ENCODE results near the gene NDUFAF8. TPM values are rescaled to one million over a fixed set of nuclear protein-coding genes. Genes with fewer than 3 reads are reported as not detected.
A peak's percentile ranks its signal among the peaks of the same experiment; 100 is the strongest.

NDUFAF8 gene
- total RNA-seq, 2 experiments from 2014 or later: 31.0 to 57.9 TPM

GRCh38 chr17:81236784-81237183 is 2.3 kb upstream of the NDUFAF8 start:
- DNase-seq (no peak), ATAC-seq (no peak)
- Mint-ChIP-seq H3K27me3 (no peaks in the 10 kb centered on the region), H3K36me3 (ENCODE audit: low read depth) (peaks cover 17% of the 10 kb centered on the region), H3K27ac (no peak overlapping the region), H3K9me3 (ENCODE audit: low read depth) (no peaks in the 10 kb centered on the region), H3K4me3 (no peak overlapping the region), H3K4me1 (peaks cover 22% of the 10 kb centered on the region)
- intact Hi-C loops (cut with DNase I, micrococcal nuclease): no loop called here
- ChIA-PET CTCF (no interaction called here), POLR2A (interaction anchor here (0.7 kb wide), 1 partner anchor 251 kb away, joined by 3 read pairs; no protein-coding TSS in a partner anchor)

DNA sequence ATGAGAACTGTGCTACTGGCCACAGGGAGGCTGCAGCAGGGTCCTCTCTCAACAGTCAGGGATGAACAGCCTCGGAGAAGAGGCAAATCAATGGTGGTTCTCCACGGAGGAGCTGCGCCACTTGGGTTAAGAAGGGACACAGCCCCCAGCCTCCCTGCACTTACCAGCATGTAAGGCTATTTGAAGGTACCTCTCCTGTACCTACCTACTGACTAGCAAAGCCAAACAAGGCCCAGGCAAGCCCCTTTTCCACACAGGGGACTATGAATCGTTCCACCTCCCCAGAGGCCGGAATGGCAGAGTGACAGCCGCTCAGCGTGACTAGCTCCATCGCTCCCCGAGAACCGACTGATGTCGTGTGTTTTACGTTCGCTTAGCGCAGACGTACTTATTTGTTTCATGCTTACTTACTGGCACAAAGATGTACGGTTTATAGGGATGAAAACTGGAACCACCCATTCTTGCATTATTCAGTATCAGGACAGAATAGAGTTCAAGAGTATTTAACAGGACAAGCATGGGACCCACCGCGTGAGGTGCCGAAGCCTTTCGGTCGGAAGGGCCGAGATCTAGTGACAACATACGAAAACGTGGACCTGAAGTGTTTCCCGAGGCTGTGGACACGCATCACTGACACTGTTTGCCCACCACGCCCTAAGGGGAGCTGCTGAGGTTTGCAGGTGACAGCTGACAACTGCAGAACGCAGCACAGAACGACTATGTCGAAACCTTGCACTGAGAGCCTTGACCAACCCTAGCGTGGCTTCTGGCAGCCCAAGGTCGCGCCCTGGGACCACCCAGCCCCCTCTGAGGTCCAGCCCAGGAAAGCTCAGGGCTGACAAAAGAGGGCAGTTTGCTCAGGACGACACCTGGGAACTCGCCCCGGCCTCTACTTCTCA is 1.3 kb upstream of the NDUFAF8 start:
- no peak for ATAC-seq
- Mint-ChIP-seq H3K9me3 (ENCODE audit: low read depth) (no peaks in the 10 kb centered on the region), H3K4me3 (peak overlapping the region; percentile 93), H3K36me3 (ENCODE audit: low read depth) (peaks cover 21% of the 10 kb centered on the region), H3K27ac (no peak overlapping the region), H3K4me1 (peaks cover 25% of the 10 kb centered on the region), H3K27me3 (no peaks in the 10 kb centered on the region)
- CTCF ChIA-PET: interaction anchor here (0.7 to 1.7 kb wide), 4 partner anchors 11 to 233 kb away, joined by 3 to 7 read pairs (median 3); partner anchors contain the start of gene CEP131
- POLR2A ChIA-PET: interaction anchor here (0.6 to 1.6 kb wide), 2 partner anchors 13 to 15 kb away, joined by 7 to 8 read pairs; partner anchors contain the start of gene CEP131
- no peak for DNase-seq
- intact Hi-C loops (cut with DNase I, micrococcal nuclease): loop anchor here in 1 of 2 experiments (2.0 kb wide), 2 partner anchors 143 to 623 kb away; partner anchors contain the start of gene P4HB

- H3K27ac Mint-ChIP-seq: no peak overlapping the region
- ATAC-seq (no peak), DNase-seq (no peak)
- no peaks in the 10 kb centered on the region for H3K27me3 Mint-ChIP-seq
- peak overlapping the region; percentile 93 for H3K4me3 Mint-ChIP-seq
- H3K9me3 Mint-ChIP-seq (ENCODE audit: low read depth): no peaks in the 10 kb centered on the region
- intact Hi-C loops (cut with DNase I, micrococcal nuclease): loop anchor here in 1 of 2 experiments (2.0 kb wide), 2 partner anchors 144 to 622 kb away; partner anchors contain the start of gene P4HB
- CTCF ChIA-PET: interaction anchor here (0.6 to 1.7 kb wide), 6 partner anchors 8 to 234 kb away, joined by 3 to 7 read pairs (median 3); partner anchors contain the start of gene CEP131
- POLR2A ChIA-PET: interaction anchor here (0.6 to 1.6 kb wide), 6 partner anchors 14 to 314 kb away, joined by 3 to 8 read pairs (median 4); partner anchors contain the start of genes ACTG1, CEP131 and FAAP100
- peaks cover 25% of the 10 kb centered on the region for H3K4me1 Mint-ChIP-seq
- peaks cover 21% of the 10 kb centered on the region for H3K36me3 Mint-ChIP-seq (ENCODE audit: low read depth)
Measured at GRCh38 chr17:81238490-81238814, 666 bp upstream of the NDUFAF8 start.

GRCh38 chr17:81239714-81240555 is 817 bp downstream of the NDUFAF8 start:
- H3K4me1 Mint-ChIP-seq: peaks cover 25% of the 10 kb centered on the region
- ATAC-seq (no peak), DNase-seq (peak; percentile 71)
- peak overlapping the region; percentile 96 for H3K27ac Mint-ChIP-seq
- peaks cover 21% of the 10 kb centered on the region for H3K36me3 Mint-ChIP-seq (ENCODE audit: low read depth)
- intact Hi-C loops (cut with DNase I, micrococcal nuclease): loop anchor here (1.0 to 10.0 kb wide), 15 partner anchors 17 to 825 kb away; partner anchors contain the start of genes ACTG1 (in 1 of the 2), CHMP6 (in 1 of the 2), ENDOV (in 1 of the 2) and FAAP100 (in 1 of the 2)
- no peaks in the 10 kb centered on the region for H3K9me3 Mint-ChIP-seq (ENCODE audit: low read depth)
- no peaks in the 10 kb centered on the region for H3K27me3 Mint-ChIP-seq
- peak overlapping the region; percentile 93 for H3K4me3 Mint-ChIP-seq
- ChIA-PET POLR2A (interaction anchor here (1.6 kb wide), 1 partner anchor 17 kb away, joined by 8 read pairs; the partner anchor contains the start of gene CEP131), CTCF (interaction anchor here (0.6 to 1.7 kb wide), 5 partner anchors 10 to 256 kb away, joined by 3 to 7 read pairs (median 3); partner anchors contain the start of gene CEP131)

DNA sequence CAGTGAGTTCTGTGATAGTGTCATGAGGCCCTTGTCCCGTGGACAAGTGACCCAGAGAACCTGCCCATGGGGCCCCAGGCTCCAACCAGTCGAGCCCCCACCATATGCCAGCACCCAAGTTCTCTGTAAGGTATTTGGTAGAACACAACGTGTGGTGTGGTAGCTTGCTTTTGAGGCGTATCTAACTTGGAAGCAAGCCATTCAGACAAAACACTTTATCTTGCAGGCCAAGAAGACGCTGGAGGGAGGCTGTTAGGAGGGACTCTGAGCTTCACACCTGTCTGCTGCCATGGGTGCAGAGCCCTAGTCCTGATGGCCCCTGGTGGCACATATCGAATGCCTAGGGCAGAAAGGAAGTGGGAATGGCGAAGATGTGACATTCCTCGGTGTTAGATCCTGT is 1.6 kb downstream of the NDUFAF8 start:
- DNase-seq (no peak), ATAC-seq (no peak)
- ChIA-PET CTCF (interaction anchor here (0.9 to 1.7 kb wide), 2 partner anchors 11 to 98 kb away, joined by 3 to 6 read pairs; no protein-coding TSS in a partner anchor), POLR2A (no interaction called here)
- Mint-ChIP-seq H3K36me3 (ENCODE audit: low read depth) (peaks cover 21% of the 10 kb centered on the region), H3K4me1 (peaks cover 25% of the 10 kb centered on the region), H3K27ac (peak overlapping the region; percentile 96), H3K4me3 (peak overlapping the region; percentile 93), H3K9me3 (ENCODE audit: low read depth) (no peaks in the 10 kb centered on the region), H3K27me3 (no peaks in the 10 kb centered on the region)
- intact Hi-C loops (cut with DNase I, micrococcal nuclease): loop anchor here (1.0 to 10.0 kb wide), 5 partner anchors 98 to 216 kb away; no protein-coding TSS in a partner anchor

GRCh38 chr17:81241203-81241602 is 2.1 kb downstream of the NDUFAF8 start:
- no peak for DNase-seq
- CTCF ChIA-PET: no interaction called here
- Mint-ChIP-seq H3K4me1 (peaks cover 25% of the 10 kb centered on the region), H3K4me3 (peak overlapping the region; percentile 93), H3K27ac (no peak overlapping the region), H3K9me3 (ENCODE audit: low read depth) (no peaks in the 10 kb centered on the region), H3K27me3 (no peaks in the 10 kb centered on the region), H3K36me3 (ENCODE audit: low read depth) (peaks cover 21% of the 10 kb centered on the region)
- intact Hi-C loops (cut with DNase I, micrococcal nuclease): loop anchor here (1.0 to 10.0 kb wide), 5 partner anchors 98 to 217 kb away; no protein-coding TSS in a partner anchor
- POLR2A ChIA-PET: no interaction called here
- no peak for ATAC-seq

DNA sequence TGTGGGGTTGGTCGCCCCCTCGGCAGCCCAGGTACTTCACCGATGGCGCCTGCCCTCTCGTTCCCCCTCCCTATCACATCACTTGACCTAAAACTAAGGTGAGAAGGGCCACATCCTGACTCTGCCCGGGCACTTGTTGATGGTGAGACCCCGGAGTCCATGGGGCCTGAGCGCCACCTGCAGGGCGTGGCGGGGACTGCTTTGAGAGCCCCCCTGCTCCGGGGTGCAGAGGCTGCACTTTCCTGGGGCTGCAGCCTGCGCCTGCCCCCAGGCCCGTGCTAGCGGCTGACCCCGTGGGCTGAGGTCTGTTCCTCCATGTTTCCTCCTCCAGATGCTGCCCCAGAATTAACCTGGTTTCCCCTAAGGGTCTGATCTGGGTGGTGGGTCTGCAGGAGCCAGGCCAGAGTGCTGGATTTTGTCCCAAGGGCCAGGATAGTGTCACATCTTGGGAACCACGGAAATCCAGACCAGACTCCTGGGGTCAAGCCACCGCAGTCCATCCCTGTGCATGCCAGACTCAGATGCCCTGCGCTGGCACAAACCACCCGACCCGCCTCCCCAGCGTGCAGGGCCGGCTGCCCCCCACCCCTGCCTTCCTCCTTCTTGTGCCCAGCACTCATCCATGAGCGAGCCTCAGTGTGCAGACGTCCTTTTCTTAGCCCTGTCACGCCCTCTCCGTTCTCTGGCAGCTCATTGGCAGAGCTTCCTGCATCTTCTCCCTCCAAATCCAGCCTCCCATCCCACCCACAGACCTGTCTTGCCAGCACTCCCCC is 2.7 kb downstream of the NDUFAF8 start:
- intact Hi-C loops (cut with DNase I, micrococcal nuclease): loop anchor here (1.0 to 10.0 kb wide), 5 partner anchors 99 to 218 kb away; no protein-coding TSS in a partner anchor
- ATAC-seq (no peak), DNase-seq (peak; percentile 82)
- H3K4me3 Mint-ChIP-seq: no peak overlapping the region
- H3K9me3 Mint-ChIP-seq (ENCODE audit: low read depth): no peaks in the 10 kb centered on the region
- H3K36me3 Mint-ChIP-seq (ENCODE audit: low read depth): peaks cover 21% of the 10 kb centered on the region
- H3K4me1 Mint-ChIP-seq: peaks cover 25% of the 10 kb centered on the region
- POLR2A ChIA-PET: no interaction called here
- no peak overlapping the region for H3K27ac Mint-ChIP-seq
- H3K27me3 Mint-ChIP-seq: no peaks in the 10 kb centered on the region
- CTCF ChIA-PET: no interaction called here

DNA sequence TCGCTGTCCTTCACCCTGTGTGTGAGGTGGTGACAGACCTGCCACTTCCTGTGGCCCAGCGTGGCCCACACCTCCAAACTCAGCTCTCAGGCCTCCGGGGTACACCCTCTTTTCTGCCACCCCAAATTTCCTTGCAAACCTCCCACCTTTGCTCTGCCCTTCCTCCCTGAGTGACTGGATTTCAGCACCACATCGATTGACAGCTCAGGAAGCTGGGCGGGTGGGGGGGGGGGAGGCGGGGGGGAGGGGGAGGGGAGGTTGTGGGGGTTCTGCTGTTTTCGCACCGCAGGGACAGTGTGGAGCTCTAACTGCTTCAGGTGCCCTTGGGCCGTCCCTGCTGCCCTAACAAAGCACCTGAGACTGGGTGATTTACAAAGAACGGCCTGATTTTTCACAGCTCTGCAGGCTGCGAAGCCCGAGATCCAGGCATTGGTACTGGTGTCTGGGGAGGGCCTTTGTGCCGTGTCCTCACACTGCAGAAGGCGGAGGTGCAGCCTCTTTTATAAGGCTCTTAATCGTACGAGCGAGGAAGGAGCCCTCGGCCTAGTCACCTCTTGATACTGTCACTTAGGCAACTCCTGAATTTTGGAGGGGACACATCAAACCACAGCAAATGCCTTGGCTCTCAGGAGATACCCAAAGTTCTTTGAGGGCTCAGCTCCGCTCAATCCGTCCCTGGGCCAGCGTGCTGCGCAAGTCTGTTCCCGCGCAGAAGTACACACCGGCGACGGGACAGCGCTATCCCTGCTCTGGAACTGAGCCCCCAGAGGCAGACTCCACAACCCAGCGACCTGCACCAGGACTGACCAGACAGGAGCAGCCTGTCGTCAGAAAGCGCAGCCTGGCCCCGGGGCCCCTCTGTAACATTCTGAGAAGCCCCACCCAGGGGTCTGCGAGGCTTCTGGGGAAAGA is 3.6 kb downstream of the NDUFAF8 start:
- no peaks in the 10 kb centered on the region for H3K9me3 Mint-ChIP-seq (ENCODE audit: low read depth)
- ChIA-PET POLR2A (no interaction called here), CTCF (interaction anchor here (0.6 kb wide), 1 partner anchor 12 kb away, joined by 5 read pairs; no protein-coding TSS in a partner anchor)
- no peak overlapping the region for H3K4me3 Mint-ChIP-seq
- no peak overlapping the region for H3K27ac Mint-ChIP-seq
- DNase-seq (no peak), ATAC-seq (no peak)
- peaks cover 19% of the 10 kb centered on the region for H3K4me1 Mint-ChIP-seq
- peaks cover 21% of the 10 kb centered on the region for H3K36me3 Mint-ChIP-seq (ENCODE audit: low read depth)
- intact Hi-C loops (cut with DNase I, micrococcal nuclease): loop anchor here in 1 of 2 experiments (10.0 kb wide), 1 partner anchor 218 kb away; no protein-coding TSS in a partner anchor
- H3K27me3 Mint-ChIP-seq: no peaks in the 10 kb centered on the region

DNA sequence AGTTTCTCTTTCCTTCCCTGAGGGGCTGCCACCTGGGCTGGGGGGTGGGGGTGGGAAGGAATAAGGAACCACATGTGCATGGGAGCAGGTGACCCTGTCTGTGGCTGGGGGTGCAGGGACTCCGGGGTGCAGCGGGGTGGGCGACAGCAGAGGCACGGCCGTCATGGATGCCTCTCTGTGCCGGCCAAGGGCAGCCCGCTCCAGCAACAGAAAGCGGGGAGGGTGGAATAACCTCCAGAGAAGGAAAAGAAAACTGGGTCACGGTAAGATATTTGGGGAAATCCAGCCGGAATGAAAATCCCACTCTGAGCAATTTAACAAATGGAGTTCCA is 4.2 kb downstream of the NDUFAF8 start:
- Mint-ChIP-seq H3K36me3 (ENCODE audit: low read depth) (peaks cover 21% of the 10 kb centered on the region), H3K4me3 (no peak overlapping the region), H3K9me3 (ENCODE audit: low read depth) (no peaks in the 10 kb centered on the region), H3K27ac (no peak overlapping the region), H3K27me3 (no peaks in the 10 kb centered on the region), H3K4me1 (peaks cover 14% of the 10 kb centered on the region)
- no peak for DNase-seq
- ATAC-seq: no peak
- POLR2A ChIA-PET: no interaction called here
- intact Hi-C loops (cut with DNase I, micrococcal nuclease): loop anchor here in 1 of 2 experiments (10.0 kb wide), 1 partner anchor 218 kb away; no protein-coding TSS in a partner anchor
- CTCF ChIA-PET: no interaction called here
